ENCODE measurements around the gene GMPPB. TPM values are rescaled to one million over a fixed set of nuclear protein-coding genes. Genes with fewer than 3 reads are reported as not detected.

GMPPB gene
- polyA plus RNA-seq, 1 donor (not counting 4 experiments of a cell fraction or from before 2014, with no cell fraction given), result 17.4 TPM

DNA sequence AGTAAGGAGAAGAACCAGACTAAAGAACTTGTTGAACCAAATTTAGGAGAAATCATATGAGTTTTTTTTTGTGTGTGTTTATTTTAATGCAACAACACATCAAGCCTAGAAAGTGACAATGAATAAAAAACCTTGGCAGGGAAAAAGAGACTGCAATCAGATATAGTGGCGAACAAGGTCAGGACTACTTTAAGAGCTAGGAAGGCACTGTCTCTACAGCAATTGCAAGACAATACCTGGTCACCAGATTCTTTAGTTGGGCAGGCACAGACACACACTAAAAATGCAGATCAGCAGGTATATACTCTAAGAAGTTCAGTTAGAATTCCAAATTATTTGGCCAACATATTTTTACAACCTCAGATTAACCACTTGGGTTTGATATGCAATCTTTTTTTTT lies 30.8 kb upstream of the GMPPB start:
- dilution Hi-C loops (cut with MboI; ENCODE audit: extremely low pct_ligation_motif_present, low sequenced_read_pairs), result no loop called here
- H3K9me3 ChIP-seq (ENCODE audit: control insufficient read depth, low read depth, low read length), result no peaks in the 10 kb centered on the region
- no peak overlapping the region for H2AFZ ChIP-seq (ENCODE audit: control insufficient read depth, low read length)
- no peaks in the 10 kb centered on the region for H3K27me3 ChIP-seq (ENCODE audit: control insufficient read depth, extremely low read depth, insufficient read depth, low read length)
- H3K27ac ChIP-seq (ENCODE audit: control insufficient read depth, insufficient read depth, low read length), result no peak overlapping the region
- no peak for TF ChIP-seq EZH2 (IDR thresholded peaks at IDR 0.05; ENCODE audit: low read length)
- TF ChIP-seq, protein P1, sequence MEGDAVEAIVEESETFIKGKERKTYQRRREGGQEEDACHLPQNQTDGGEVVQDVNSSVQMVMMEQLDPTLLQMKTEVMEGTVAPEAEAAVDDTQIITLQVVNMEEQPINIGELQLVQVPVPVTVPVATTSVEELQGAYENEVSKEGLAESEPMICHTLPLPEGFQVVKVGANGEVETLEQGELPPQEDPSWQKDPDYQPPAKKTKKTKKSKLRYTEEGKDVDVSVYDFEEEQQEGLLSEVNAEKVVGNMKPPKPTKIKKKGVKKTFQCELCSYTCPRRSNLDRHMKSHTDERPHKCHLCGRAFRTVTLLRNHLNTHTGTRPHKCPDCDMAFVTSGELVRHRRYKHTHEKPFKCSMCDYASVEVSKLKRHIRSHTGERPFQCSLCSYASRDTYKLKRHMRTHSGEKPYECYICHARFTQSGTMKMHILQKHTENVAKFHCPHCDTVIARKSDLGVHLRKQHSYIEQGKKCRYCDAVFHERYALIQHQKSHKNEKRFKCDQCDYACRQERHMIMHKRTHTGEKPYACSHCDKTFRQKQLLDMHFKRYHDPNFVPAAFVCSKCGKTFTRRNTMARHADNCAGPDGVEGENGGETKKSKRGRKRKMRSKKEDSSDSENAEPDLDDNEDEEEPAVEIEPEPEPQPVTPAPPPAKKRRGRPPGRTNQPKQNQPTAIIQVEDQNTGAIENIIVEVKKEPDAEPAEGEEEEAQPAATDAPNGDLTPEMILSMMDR (optimal IDR thresholded peaks at IDR 0.05 in 1 of 3, IDR thresholded peaks at IDR 0.05 in 1 of 3, conservative IDR thresholded peaks at IDR 0.05 in 1 of 3; ENCODE audit: extremely low read depth in 1 of 3, insufficient read depth in 2 of 3, low read length in 3 of 3), result no peak
- FAIRE-seq, result no peak
- DNase-seq (ENCODE audit: low read depth, low spot score), result no peak
- no peaks in the 10 kb centered on the region for H3K4me1 ChIP-seq (ENCODE audit: control insufficient read depth, extremely low read depth, insufficient read depth, low read length)
- no peak overlapping the region for H3K9ac ChIP-seq (ENCODE audit: control insufficient read depth, extremely low read depth, insufficient read depth, low read length)
- no peaks in the 10 kb centered on the region for H4K20me1 ChIP-seq (ENCODE audit: control insufficient read depth, extremely low read depth, insufficient read depth, low read length)
- H3K36me3 ChIP-seq (ENCODE audit: control insufficient read depth in 2 of 2, extremely low read depth in 1 of 2, insufficient read depth in 2 of 2, low read length in 2 of 2), result peaks cover 2 to 6% of the 10 kb centered on the region in 2 experiments
- H3K79me2 ChIP-seq (ENCODE audit: control insufficient read depth, insufficient read depth, low read length), result peaks cover 33% of the 10 kb centered on the region
- no peak overlapping the region for H3K4me2 ChIP-seq (ENCODE audit: control insufficient read depth, extremely low read depth, insufficient read depth, low read depth, low read length)
- no peaks in the 10 kb centered on the region for H3K9me1 ChIP-seq (ENCODE audit: control insufficient read depth, extremely low read depth, insufficient read depth, low read length)
- no peak overlapping the region for H3K4me3 ChIP-seq (ENCODE audit: control insufficient read depth in 2 of 3, extremely low read depth in 1 of 3, insufficient read depth in 2 of 3, low read depth in 1 of 3, low read length in 3 of 3)

DNA sequence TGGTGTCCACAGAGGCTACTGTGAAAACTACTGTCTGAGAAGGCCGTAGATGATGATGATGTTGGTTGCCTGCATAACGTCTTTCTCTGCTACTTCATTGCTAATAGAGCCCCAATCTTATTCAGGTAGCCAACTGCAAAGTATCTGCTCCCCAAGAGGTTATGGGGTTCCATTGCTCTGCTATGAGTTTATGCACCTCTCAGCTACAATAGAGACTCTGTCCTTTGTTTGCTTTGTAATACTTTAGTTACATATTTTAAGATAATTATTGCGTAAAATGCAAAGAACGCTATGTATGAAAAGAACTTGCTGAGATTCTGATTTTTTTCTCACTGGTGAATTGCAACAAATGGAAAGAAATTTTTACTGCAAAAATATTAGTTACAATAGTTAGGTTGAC lies 27.8 kb upstream of the GMPPB start:
- Histone ChIP-seq H3K79me2 (ENCODE audit: control insufficient read depth, insufficient read depth, low read length) (peaks cover 22% of the 10 kb centered on the region), H3K9me1 (ENCODE audit: control insufficient read depth, extremely low read depth, insufficient read depth, low read length) (no peaks in the 10 kb centered on the region), H3K4me2 (ENCODE audit: control insufficient read depth, extremely low read depth, insufficient read depth, low read depth, low read length) (no peak overlapping the region), H3K27ac (ENCODE audit: control insufficient read depth, insufficient read depth, low read length) (no peak overlapping the region), H3K27me3 (ENCODE audit: control insufficient read depth, extremely low read depth, insufficient read depth, low read length) (no peaks in the 10 kb centered on the region), H3K4me3 (ENCODE audit: control insufficient read depth in 2 of 3, extremely low read depth in 1 of 3, insufficient read depth in 2 of 3, low read depth in 1 of 3, low read length in 3 of 3) (no peak overlapping the region), H4K20me1 (ENCODE audit: control insufficient read depth, extremely low read depth, insufficient read depth, low read length) (no peaks in the 10 kb centered on the region), H2AFZ (ENCODE audit: control insufficient read depth, low read length) (no peak overlapping the region), H3K9me3 (ENCODE audit: control insufficient read depth, low read depth, low read length) (no peaks in the 10 kb centered on the region), H3K4me1 (ENCODE audit: control insufficient read depth, extremely low read depth, insufficient read depth, low read length) (peaks cover 7% of the 10 kb centered on the region), H3K9ac (ENCODE audit: control insufficient read depth, extremely low read depth, insufficient read depth, low read length) (no peak overlapping the region), H3K36me3 (ENCODE audit: control insufficient read depth in 2 of 2, extremely low read depth in 1 of 2, insufficient read depth in 2 of 2, low read length in 2 of 2) (peaks cover 4 to 15% of the 10 kb centered on the region in 2 experiments)
- DNase-seq (ENCODE audit: low read depth, low spot score), result no peak
- TF ChIP-seq EZH2 (IDR thresholded peaks at IDR 0.05; ENCODE audit: low read length), result no peak
- TF ChIP-seq, protein P1 (optimal IDR thresholded peaks at IDR 0.05 in 1 of 3, IDR thresholded peaks at IDR 0.05 in 1 of 3, conservative IDR thresholded peaks at IDR 0.05 in 1 of 3; ENCODE audit: extremely low read depth in 1 of 3, insufficient read depth in 2 of 3, low read length in 3 of 3), result no peak
- dilution Hi-C loops (cut with MboI; ENCODE audit: extremely low pct_ligation_motif_present, low sequenced_read_pairs), result no loop called here
- no peak for FAIRE-seq

All from keratinocyte (primary cell).